NCI-H2196 treated with DMSO at 0.1 percent for 48 hours (cell line): ENCODE data around the gene NTRK2.

ENCODE experiments used
- DNase-seq: peaks from one replicate; lab custom pipeline; 2025; ENCODE audit not compliant: unreplicated experiment; lab: John Stamatoyannopoulos, UW

Gene NTRK2

DNA sequence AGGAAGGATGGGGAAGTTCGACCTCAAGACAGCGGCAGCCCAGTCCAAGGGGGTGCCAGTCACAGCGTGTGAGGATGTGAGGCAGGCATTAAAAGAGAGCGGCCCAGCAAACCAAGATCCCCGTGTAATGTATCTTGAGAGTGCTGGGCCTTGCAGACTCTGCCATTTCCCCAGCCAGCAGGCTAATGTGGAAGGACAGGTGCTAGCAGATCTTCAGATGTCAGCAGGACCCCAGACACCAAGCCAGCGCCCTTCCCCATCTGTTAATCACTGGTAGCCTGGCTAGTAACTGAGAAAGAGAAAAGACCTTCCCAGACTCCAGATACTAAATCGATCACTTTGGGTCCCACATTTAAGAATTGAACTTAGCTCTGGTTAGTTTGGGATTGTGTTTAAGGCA lies 62.2 kb downstream of the NTRK2 start:
- no peak for DNase-seq

DNA sequence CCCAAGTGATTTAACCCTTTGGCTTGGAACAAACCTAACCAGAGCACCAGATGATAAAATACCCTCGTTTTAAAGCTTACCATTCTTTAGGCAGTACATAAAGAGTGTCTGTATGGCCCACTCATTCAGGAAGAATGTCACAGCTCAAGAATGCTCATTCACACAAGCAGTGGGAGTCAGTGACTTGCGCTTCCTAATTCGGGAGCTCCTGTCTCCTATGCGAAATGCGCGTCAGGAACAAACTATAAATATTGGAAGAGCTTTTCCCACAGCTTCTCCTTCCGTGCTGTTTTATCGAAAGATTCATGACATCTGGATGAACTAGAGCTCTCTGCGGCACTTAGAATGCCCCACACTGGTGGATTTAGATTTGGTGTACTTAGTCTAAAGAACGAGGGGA lies 66.6 kb downstream of the NTRK2 start:
- DNase-seq = no peak

DNA sequence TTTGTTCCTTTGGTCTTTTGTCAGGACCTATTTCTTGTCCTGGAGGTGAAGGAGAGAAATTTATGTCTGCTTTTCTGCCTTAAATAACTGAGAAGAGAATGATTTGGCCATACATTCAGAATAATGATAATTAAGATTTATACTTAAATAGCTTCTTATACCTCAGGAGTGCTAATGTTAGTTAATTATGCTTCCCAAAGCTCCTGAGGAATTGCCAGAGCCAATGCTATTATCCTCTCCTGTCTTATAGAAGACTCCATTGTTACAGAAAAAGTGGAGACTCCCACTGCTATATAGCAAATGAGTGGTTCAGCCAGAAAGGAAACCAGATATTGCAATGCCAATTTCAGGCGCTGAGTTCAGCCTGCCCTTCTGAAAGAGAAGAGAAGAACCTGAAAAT lies 67.0 kb downstream of the NTRK2 start:
- DNase-seq = no peak

DNA sequence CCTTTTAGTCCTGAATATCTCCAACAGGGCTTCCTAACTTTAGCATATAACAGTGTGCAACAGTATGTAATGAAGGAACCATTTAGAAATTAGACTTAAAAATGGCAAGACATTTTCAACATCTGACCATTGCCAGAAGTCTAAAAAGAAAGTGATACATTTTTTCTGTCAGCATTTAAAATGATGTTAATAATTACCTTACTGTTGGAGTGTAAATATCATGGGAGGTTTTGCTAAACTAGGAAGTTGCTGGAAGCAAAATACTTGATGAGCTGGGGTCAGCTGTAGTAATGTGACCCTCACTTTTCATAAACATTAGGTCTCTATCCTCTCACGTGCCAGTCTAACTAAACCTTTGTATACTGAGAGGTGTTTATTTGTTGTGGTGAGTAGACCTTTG lies 68.8 kb downstream of the NTRK2 start:
- no peak for DNase-seq

DNA sequence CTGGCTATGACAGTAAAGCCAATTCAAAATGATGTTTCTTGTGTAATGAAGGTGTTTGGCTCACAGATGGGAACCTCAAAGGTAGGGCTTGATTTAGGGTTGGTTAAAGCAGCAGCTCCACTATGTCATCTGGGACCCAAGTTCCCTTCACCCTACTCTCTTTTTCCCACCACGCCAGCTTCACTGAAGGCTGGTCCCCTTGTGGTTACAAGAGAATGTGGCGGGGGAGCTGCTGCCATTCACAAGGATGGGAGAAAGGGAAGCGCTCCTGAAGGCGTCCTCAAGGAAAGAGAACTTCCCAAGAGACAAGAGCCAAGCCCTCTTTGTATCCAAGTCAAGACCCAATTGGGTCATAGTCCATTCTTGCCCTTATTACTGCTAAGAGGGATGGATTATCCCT lies 72.7 kb downstream of the NTRK2 start:
- DNase-seq = no peak

DNA sequence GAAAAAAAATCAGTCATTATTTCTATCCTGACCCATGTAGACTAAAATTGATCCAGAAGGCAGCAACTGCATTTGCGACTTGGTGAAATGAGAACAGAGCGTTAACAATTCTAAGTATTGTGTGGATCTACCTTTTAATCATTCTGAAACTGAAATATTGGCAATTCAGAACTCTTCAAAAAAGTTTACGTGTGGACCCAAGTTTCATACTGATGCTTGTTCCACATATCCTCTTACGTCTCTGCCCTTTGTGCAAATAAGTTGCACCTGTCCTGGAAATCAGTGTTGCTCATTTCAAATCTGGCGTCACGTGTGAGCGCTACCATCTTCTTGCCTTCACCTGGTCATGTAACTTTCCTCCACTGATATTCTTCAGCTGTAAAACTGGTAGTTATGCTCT lies 74.7 kb downstream of the NTRK2 start:
- DNase-seq = no peak

DNA sequence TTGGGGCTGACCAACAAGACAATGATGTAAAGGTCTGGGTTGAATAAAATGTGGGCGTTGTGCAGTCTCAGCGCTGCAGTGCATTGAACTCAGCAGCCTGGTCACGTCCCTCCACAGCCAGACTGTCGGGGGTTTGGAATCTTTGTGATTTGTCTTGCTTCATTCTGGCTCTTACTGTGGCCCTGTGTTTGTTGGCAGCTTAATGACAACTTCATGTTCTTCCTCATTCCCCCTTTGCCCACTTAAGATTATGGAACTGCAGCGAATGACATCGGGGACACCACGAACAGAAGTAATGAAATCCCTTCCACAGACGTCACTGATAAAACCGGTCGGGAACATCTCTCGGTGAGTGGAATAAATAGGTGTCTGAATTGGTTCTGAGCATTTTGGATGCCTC lies 75.2 kb downstream of the NTRK2 start:
- DNase-seq = no peak

DNA sequence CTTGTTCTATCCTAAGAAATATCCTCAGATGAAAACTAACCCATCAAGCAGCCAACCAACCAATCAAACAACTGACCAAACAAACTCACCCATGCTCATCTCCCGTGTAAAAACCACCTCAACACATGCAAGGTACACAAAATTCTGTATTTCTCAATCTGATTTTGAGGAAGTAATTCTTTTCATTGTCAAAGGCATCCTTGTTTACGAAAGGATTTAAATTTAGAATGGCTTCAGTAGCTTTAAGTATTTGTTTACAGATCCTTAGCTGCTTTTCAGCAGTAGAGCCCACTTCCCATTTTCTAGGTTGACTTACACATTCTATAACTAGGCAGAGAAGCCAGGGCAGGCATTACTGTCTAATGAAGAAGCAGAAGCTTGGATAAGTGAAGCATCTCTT lies 78.6 kb downstream of the NTRK2 start:
- DNase-seq = no peak

DNA sequence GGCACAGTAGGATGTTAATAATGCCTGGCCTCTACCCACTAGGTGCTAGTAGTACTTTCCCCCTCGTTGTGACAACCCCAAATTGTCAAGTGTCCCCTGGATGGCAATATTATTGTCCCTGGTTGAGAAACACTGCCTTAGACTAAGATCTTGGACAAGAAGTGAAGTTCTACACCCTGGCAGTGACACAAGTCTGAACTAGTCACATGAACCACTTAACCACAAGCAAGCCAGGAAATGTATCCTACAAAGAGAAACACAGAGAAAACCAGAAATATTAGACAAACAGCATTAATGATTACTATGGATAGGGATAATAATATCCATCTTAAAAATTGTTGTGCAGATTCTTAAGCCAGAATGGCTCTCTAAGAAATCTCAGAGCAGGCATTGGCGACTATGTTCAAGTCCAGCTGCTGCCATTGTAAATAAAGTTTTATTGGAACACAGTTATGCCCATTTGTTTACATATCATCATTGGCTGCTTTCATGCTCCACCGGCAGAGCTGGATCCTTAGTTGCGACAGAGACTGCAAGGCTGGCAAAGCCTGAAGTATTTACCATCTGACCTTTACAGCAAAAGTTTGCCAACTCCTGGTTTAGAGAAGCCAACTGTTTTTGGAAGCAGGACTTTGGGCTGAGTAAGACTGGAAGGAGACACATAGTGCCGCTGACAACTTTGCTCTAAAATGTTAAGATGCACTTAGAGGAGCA lies 80.8 kb downstream of the NTRK2 start:
- no peak for DNase-seq

DNA sequence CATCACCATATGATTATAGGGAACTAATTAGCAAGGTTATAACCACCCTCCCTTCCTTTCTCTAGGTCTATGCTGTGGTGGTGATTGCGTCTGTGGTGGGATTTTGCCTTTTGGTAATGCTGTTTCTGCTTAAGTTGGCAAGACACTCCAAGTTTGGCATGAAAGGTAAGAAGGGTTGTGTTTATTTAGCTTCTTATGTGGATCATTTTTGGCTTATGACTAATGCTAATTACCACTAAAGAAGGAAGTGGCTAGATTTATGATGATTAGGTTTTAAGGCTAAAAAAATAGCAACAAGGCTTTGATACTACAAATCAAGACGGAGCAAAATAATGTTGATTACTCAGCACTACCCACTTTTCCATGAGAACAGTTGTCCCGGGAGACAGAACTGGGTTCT lies 82.4 kb downstream of the NTRK2 start:
- DNase-seq = no peak

DNA sequence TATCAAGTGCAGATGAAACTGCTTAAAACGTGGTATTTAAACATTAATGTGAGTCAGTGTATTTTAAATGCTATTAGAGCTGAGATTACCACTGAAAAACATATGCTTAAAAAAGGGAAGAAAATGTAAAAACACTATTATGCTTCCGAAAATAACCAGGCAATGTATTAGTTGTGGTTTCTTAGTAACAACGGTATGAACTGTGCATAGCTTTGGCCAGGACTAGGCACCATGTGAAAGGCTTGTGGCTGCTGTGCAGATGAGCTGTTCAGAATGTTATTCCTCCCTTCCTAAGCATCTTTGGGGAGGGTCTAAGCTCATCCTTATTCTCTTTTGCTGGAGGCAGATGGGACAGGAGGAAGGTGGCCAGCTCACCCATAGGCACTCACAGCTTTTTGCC lies 84.9 kb downstream of the NTRK2 start:
- DNase-seq = no peak

DNA sequence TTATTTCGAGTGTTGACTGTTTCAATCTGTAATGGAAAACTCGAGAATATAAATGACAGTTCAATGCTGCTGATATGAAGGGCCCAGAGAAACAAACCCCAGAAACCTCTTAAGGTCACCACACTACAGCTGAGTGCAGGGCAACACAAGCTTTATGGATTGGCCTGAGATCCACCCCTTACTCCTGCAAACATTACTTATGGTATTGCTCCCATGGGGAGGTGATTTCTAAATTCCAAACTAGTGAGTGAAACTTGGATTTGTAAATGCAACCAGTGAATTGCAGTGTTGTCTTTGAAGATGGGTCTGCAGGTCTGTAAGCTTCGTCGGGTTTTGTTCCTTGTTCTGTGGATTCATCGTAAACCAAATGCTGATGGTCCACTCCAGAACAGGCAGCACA lies 85.4 kb downstream of the NTRK2 start:
- no peak for DNase-seq

DNA sequence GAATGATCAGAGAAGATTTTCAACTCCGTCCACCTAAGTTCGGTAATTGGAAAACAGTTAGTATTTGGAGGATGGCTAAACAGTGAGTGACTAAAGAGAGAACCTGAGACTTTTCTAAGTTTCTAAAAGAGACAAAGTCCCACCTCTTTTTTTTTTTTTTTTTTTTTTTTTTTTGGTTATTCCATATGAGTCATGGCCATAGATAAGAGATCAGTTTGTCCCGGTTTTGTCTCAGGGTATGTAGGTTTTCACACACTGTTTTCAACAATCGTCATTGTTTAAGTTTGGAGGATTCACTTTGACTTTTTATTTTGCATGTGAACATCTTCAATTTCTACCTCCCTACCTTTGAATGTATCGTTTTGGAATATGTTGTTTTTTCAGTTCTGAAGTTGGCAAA lies 85.9 kb downstream of the NTRK2 start:
- no peak for DNase-seq

DNA sequence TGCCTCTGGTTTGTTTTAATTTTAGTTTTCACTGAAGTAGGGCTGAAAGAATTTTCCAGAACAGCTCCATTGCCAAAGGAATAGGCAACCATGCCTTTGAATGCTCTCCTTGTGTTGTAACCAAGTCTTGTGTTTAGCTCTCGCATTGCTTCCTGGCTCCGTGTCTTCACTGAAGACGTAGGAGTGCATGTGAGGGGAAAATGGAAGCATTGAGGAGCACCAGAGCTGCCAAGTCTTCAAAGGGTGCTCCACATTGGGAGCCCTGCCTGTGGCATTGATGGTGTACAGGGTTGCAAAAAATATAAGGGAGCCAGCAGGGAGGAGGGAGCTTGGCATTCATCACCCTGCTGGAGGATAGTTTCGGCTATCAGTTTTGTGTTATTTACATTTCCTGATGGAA lies 86.6 kb downstream of the NTRK2 start:
- DNase-seq = no peak

DNA sequence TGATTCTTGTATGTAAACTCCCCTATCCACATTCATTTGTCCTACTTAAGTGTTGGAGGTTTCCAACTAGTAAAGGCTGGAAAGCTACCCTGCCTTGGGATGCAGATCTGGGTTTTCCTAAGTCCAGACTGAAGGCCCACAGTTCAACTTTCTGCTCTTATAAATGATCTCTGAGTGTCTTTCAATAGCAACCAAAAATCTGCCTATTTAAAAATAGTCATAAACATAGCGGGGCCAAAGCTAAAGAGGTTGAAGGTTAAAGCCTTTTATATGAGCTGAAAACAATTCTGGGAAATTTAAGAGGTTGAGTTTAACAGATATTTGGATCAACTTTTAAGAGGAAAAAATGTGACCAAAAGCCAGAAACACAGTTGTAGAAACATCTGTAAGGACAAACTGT lies 87.2 kb downstream of the NTRK2 start:
- DNase-seq = no peak

DNA sequence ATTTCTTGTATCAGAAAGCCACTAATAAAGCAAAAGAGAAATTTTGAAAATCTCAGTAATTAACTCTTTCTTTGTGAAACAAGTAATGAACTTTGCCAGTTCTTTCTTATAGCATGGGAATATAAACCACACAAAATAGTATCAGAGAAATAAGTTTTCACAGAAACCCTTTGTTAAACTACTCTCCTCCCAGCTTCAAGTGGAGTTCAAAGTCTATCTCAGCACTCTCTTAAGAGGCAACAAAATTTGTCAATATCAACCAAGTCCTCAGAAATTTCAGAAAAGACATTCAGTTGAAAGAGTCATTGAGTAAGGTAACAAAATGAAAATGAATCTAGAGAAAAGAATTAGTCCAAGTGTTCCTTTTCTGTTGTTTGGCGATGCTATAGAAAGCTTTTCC lies 89.3 kb downstream of the NTRK2 start:
- no peak for DNase-seq

DNA sequence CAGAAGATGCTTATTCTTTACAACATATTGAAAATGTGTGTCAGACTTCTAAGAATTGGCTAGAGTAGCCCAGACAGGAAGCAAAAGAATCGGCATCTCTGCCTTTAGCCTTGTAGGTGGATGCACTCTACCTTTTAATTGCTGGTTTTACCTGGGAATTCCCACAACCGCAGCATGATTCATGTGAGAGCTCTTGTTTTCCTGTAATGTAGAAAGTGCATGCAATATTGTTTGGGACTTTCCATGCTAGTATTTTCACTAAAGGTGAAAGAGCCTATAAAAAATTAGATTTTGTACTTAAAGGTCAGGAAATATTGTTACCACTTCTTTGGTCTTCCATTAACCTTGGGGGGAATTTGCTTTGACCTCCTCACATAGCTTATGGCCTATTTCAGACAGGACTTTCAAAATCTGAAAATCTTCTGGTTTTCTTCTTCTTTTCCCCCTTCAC lies 89.8 kb downstream of the NTRK2 start:
- no peak for DNase-seq

DNA sequence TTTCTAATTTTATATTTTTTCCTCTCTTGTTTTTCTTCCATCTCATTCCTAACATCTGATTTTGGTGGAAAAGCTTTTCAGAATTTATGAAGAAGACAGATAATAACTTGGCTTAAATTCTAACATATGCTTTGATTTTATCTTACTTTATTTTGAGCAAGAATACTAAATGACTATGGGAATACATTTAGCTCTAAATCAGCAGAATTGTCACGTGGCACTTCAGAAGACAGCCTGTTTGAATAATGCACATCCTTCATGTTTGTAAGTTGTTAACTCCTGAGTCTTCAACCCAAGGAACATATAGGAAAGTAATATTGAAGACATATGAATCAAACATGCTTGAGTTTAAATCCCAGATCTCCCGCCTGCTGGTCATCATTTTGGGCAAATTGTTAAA lies 90.3 kb downstream of the NTRK2 start:
- no peak for DNase-seq

DNA sequence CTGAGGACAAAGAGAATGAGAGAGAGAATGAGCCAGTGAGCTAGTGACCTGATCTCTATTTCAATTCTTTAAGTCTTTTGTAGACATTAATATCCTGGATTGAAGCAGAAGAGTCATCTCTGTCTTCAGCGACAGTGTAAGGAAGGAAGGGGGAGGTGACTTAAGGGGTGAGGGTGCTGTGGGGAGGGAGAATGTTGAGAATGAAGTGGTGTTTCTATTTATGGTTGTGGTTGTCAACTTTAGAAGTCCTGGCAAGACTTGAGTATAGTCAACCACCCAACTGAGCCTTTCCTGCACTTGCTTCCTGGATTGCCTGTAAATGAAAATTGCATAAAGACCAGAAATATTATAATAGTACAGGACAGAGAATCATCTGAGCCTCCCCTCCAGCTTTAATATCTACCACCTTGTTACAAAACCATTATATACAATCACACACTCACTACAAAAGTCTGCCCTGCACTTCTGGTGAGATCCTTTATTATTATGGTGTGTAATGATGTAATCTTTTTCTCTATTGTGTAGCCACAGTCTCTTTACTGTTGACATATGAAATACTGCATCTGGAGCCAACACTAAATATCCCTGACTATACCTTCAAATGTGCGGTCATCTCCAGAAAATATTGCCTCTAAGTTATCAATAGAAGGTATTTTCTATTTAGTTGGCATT lies 91.7 kb downstream of the NTRK2 start:
- no peak for DNase-seq

DNA sequence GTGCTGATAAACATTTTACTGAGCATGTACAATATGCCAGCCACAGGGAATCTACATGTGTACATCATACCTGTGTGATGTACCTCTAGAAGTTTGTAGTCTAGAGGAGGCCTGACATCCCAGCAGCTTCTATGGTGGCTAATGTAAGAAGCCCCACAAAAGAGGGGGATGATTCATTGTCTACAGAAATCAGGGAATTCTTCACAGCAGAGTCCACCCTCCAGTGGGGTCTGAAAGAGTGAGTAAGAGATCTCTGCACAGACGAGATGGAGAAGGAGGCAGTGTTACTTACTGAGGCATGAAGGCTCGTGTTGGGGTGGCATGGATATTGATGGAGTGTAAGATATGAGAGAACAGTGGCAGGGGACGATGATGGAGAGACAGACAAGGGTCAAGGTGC lies 103.0 kb downstream of the NTRK2 start:
- DNase-seq = no peak

DNA sequence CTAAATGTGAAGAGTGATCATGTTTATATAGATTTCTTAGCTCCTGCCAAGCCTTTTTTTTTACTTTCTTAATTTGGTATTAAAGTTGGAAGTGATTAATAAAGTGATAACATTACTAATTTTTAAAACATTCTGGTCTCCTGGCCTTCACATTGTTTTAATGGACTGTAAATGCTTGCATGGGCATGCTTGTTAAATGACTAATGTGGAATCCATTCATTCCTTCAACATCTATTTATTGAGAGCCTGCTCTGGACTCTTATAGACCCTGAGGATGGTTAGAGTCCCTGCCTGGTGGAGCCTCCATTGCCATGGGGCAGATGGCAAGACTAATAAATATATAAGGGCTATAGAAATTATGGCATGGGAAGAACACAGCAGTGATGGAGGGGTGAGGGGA lies 103.5 kb downstream of the NTRK2 start:
- no peak for DNase-seq

DNA sequence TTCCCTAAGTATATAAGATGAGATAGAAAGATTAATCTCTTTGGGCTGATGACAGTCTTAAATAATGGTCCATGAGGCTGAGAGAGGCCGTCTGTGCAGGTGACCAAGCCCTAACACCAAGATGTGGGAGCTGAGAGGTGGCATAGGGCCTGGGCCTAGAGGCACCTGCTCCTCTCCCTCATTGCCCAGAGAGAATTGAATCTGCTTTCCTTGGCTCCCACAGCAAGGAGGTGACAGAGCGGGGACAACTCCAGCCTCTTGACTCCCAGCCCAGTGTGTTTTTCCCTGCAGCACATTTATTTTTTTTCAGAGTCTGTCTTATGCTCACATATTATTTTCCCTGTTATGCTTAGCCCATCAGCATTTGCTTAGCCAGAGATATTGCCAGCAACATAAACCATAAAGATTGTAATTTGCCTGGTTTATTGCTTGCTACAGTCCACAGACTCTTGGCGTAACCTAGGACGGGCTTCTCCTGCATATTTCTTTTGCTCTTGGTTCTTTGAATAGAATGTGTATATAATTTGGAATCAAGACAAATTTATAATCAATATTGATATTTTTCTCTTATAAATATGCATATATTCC lies 105.6 kb downstream of the NTRK2 start:
- no peak for DNase-seq

DNA sequence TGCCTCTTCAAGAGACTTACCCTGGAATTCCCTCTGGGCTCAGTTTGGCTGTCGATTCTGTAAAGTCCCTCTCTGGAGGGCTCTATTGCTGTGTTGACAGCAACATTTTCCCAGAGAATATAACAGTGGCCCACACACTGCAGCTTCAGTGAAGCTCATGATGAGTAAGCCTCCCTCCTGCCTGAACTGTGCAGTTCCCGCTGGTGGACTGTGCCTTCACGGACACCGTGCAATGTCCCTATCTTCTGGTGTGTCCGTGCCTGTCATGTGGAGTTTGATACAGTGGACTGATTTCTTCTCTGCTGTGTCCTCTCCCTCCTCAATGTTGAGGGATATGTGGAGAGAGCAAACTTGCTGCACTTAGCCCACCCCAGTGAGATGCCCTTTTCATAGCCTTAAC lies 109.0 kb downstream of the NTRK2 start:
- no peak for DNase-seq
